GM10266 (cell line): ENCODE measurements around the gene AUH.

ENCODE experiments used
- DNase-seq: peaks from one replicate; pipeline ENCODE4 v3.0.0; 2012; ENCODE audit errors: extremely low spot score
- CTCF ChIP-seq: IDR thresholded peaks from 2 replicates; pipeline ENCODE4 v1.5.1; 2012; ENCODE audit warnings: mild to moderate bottlenecking, low read depth; ENCODE audit not compliant: control insufficient read depth, insufficient read depth; ENCODE audit errors: missing control alignments

Gene AUH

DNA sequence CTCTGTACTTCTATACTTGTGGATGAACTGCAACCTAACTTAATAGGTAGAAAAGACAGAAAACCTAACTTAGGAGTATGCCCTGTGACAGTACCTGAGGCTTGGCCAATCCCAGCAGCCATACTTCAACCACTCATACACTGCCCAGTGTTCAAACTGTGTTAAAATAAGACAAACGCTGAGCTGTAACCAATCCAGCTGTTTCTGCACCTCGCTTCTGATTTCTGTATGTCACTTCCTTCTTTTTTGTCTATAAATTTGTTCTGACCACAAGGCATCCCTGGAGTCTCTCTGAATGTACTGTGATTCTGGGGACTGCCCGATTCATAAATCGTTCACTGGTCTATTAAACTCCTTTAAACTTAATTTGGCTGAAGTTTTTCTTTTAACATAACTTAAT is 41.4 kb downstream of the AUH start:
- TF ChIP-seq CTCF = no peak
- no peak for DNase-seq

- no peak for TF ChIP-seq CTCF
- no peak for DNase-seq
These were observed 45.6 kb downstream of the AUH start for GRCh38 chr9:91316093-91316492.

- no peak for DNase-seq
- TF ChIP-seq CTCF = no peak
These were observed 46.5 kb downstream of the AUH start for GRCh38 chr9:91315191-91315590.

- no peak for TF ChIP-seq CTCF
- DNase-seq = no peak
These were observed 48.9 kb downstream of the AUH start for GRCh38 chr9:91312717-91313325.

- no peak for DNase-seq
- TF ChIP-seq CTCF = no peak
These were observed 51.7 kb downstream of the AUH start for GRCh38 chr9:91310037-91310436.

- no peak for DNase-seq
- TF ChIP-seq CTCF = no peak
These were observed 53.5 kb downstream of the AUH start for GRCh38 chr9:91308191-91308590.

DNA sequence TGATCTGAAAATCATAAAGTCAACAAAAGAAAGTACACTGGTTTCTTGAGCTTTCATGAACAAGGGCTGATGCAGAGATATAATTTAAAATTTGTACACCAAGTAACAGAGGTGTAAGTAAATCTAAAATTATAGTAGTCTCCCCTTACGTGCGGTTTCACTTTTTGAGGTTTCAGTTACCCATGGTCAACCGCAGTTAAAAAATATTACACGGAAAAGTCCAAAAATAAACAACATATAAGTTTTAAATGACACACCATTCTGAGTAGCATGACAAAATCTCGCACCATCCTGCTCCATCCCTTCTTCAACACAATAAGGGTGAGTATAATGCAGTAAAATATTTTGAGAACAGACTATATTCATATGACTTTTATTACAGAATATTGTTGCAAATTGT is 54.4 kb downstream of the AUH start:
- peak; percentile 16 for DNase-seq
- TF ChIP-seq CTCF = no peak
